Activated CD4-positive, alpha-beta T cell treated with anti-CD3 and anti-CD28 coated beads, Interleukin-2, amount 10 ng/mL, durations not matched to agents 7 days and 5 days (primary cell): ENCODE data around the gene TEX29. TPM values are rescaled to one million over a fixed set of nuclear protein-coding genes. Genes with fewer than 3 reads are reported as not detected.

Source experiments
- CTCF ChIA-PET: fragments of 350-600 bp; sonication (Branson Sonifier 250); formaldehyde crosslinking; loops from one replicate; lab custom pipeline; 2021; ENCODE audit warnings: antibody characterized with exemption; lab: Charles Lee
- POLR2A ChIA-PET: fragments of 350-600 bp; sonication (Branson Sonifier 250); formaldehyde crosslinking; loops from one replicate; lab custom pipeline; 2021; ENCODE audit warnings: antibody characterized with exemption; lab: Charles Lee
- DNase-seq: peaks from one replicate; pipeline ENCODE4 v3.0.0-alpha.2; 2020
- H3K27ac Mint-ChIP-seq: one replicate; pipeline ENCODE4 v1.8.0; 2021; ENCODE audit warnings: mild to moderate bottlenecking, moderate library complexity, mixed read lengths
- H3K27me3 Mint-ChIP-seq: one replicate; pipeline ENCODE4 v1.8.0; 2021; ENCODE audit warnings: mixed read lengths
- H3K36me3 Mint-ChIP-seq: one replicate; pipeline ENCODE4 v1.8.0; 2021; ENCODE audit warnings: low read depth, mixed read lengths
- H3K4me1 Mint-ChIP-seq: one replicate; pipeline ENCODE4 v1.8.0; 2021; ENCODE audit warnings: mixed read lengths
- H3K4me3 Mint-ChIP-seq: one replicate; pipeline ENCODE4 v1.8.0; 2021; ENCODE audit warnings: mild to moderate bottlenecking, moderate library complexity, mixed read lengths
- H3K9me3 Mint-ChIP-seq: one replicate; pipeline ENCODE4 v1.8.0; 2021; ENCODE audit warnings: mixed read lengths
- total RNA-seq, 2 experiments: library from RNA; stranded (reverse); gene quantifications; one replicate each; pipeline ENCODE4 v1.2.3, GENCODE V29; 2021

Gene TEX29
- total RNA-seq, 2 experiments from 2014 or later: 0.52 to 0.83 TPM

DNA sequence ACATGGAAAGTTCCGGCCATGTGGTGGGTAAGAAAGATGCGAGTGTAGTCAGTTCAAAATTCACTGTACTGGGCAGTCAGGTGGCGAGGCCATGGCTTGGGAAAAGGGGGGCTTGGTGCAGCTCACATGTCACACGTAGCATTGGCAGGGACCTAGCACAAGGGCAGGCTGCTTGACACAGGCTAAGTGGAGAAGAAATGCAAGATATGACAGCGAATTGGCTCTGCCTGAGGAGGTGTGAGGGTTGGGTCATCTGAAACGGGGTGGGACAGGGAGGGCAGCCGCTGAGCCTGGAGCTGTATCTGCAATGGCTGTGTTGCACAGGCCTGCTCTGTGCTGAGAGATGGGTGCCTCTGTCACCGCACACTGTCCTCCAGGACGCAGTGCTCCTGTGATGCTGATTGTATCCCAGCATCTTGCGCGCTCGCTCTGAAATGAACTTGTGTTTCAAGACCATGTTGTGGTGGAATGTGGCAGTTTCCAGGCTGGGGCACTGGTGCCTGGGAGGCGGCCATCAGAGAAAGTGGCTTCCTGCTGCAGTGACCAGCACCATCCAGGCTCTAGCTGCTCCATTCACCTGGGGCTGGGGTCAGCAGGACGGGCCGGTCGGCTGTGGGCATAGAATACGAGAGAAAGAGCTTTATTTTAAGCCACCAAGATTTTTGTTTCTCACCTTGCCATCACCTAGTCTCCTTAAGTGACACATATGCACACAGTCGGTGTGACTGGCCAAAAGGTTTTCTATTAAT is 70.3 kb downstream of the TEX29 start:
- POLR2A ChIA-PET: interaction anchor here (0.6 kb wide), 1 partner anchor 121 kb away, joined by 3 read pairs; no protein-coding TSS in a partner anchor
- Mint-ChIP-seq H3K27me3 (no peaks in the 10 kb centered on the region), H3K9me3 (no peaks in the 10 kb centered on the region), H3K4me3 (no peak overlapping the region), H3K27ac (no peak overlapping the region), H3K36me3 (no peaks in the 10 kb centered on the region), H3K4me1 (peaks cover 22% of the 10 kb centered on the region)
- CTCF ChIA-PET: no interaction called here
- DNase-seq: no peak

- Mint-ChIP-seq H3K4me1 (peaks cover 17% of the 10 kb centered on the region), H3K4me3 (no peak overlapping the region)
- CTCF ChIA-PET: no interaction called here
These were observed 72.0 kb downstream of the TEX29 start for GRCh38 chr13:111392486-111392885.

GRCh38 chr13:111393221-111393790 is 72.9 kb downstream of the TEX29 start:
- POLR2A ChIA-PET: no interaction called here
- H3K36me3 Mint-ChIP-seq: no peaks in the 10 kb centered on the region
- H3K27ac Mint-ChIP-seq: no peak overlapping the region
- CTCF ChIA-PET: no interaction called here
- no peak for DNase-seq
- peaks cover 15% of the 10 kb centered on the region for H3K4me1 Mint-ChIP-seq
- H3K27me3 Mint-ChIP-seq: no peaks in the 10 kb centered on the region
- H3K9me3 Mint-ChIP-seq: no peaks in the 10 kb centered on the region
- H3K4me3 Mint-ChIP-seq: no peak overlapping the region

More at GRCh38 chr13:111392486-111392885, 72.0 kb downstream of the TEX29 start:
- Mint-ChIP-seq H3K9me3 (no peaks in the 10 kb centered on the region), H3K27ac (no peak overlapping the region), H3K27me3 (no peaks in the 10 kb centered on the region), H3K36me3 (no peaks in the 10 kb centered on the region)
- POLR2A ChIA-PET: no interaction called here
- DNase-seq: no peak

Other genes starting within 250 kb of the TEX29 start
- 10 to 100 TPM; 64.5 to 72.2 TPM for gene ARHGEF7, start 205.3 kb upstream of the TEX29 start, total RNA-seq